Calu3 (cell line): ENCODE data around the gene SERPINE3. TPM values are rescaled to one million over a fixed set of nuclear protein-coding genes. Genes with fewer than 3 reads are reported as not detected.

Experiments
- Bru-seq: library from RNA; stranded (reverse); fragments of 400-500 nt; gene quantifications from one replicate; lab custom pipeline; 2021; lab: Mats Ljungman, UMichigan
- BruChase-seq, 2 experiments: library from RNA; stranded (reverse); fragments of 400-500 nt; gene quantifications; one replicate each; lab custom pipeline; 2021; lab: Mats Ljungman, UMichigan
- BruUV-seq: library from RNA; stranded (reverse); fragments of 400-500 nt; replicated peaks from 2 replicates; lab custom pipeline; 2021; lab: Mats Ljungman, UMichigan
- CTCF ChIA-PET: fragments of 300-600 bp; sonication (Branson Sonifier 250); formaldehyde crosslinking; loops from one replicate; lab custom pipeline; 2022; ENCODE audit warnings: antibody characterized with exemption; lab: Charles Lee
- DNase-seq: peaks from one replicate; pipeline ENCODE4 v3.0.0; 2022
- H3K27ac Mint-ChIP-seq: one replicate; pipeline ENCODE4 v1.8.0; 2022; ENCODE audit warnings: mixed read lengths; ENCODE audit not compliant: unreplicated experiment
- H3K27me3 Mint-ChIP-seq: one replicate; pipeline ENCODE4 v1.8.0; 2022; ENCODE audit warnings: mixed read lengths; ENCODE audit not compliant: unreplicated experiment
- H3K36me3 Mint-ChIP-seq: one replicate; pipeline ENCODE4 v1.8.0; 2022; ENCODE audit warnings: mild to moderate bottlenecking, moderate library complexity, mixed read lengths; ENCODE audit not compliant: insufficient read depth, unreplicated experiment
- H3K4me1 Mint-ChIP-seq: one replicate; pipeline ENCODE4 v1.8.0; 2022; ENCODE audit warnings: mild to moderate bottlenecking, low read depth, mixed read lengths; ENCODE audit not compliant: unreplicated experiment
- H3K4me3 Mint-ChIP-seq: one replicate; pipeline ENCODE4 v1.8.0; 2022; ENCODE audit warnings: mild to moderate bottlenecking, low read depth, moderate library complexity, mixed read lengths; ENCODE audit not compliant: unreplicated experiment
- H3K9me3 Mint-ChIP-seq: one replicate; pipeline ENCODE4 v1.8.0; 2022; ENCODE audit warnings: low read depth, mixed read lengths; ENCODE audit not compliant: unreplicated experiment
- intact Hi-C: fragments of 100-400 bp; cut with micrococcal nuclease; formaldehyde crosslinking; loops from one replicate; pipeline ENCODE4 v1.10.0; 2022; ENCODE audit not compliant: unreplicated experiment
- long read RNA-seq: library from polyadenylated mRNA; stranded (forward); transcript quantifications from one replicate; pipeline ENCODE4 v2.0.0, GENCODE V29; 2022
- total RNA-seq: library from RNA; stranded (reverse); gene quantifications from 2 replicates; pipeline ENCODE4 v1.2.3, GENCODE V29; 2022
- TF ChIP-seq, protein P1 (sequence below): fragments of 200-600 bp; IDR thresholded peaks from one replicate; pipeline ENCODE4 v1.8.0; 2022; ENCODE audit warnings: antibody characterized with exemption; ENCODE audit not compliant: unreplicated experiment

Gene SERPINE3
- total RNA-seq (not detected in 2 replicates), Bru-seq, nascent RNA (not detected), BruChase-seq, experiment 1, labeled RNA remaining after a 6-hour chase (not detected), BruChase-seq, experiment 2, labeled RNA remaining after a 2-hour chase (not detected)
- long read RNA-seq, partial matches to known transcripts = 0 of 5 reads
- long read RNA-seq, other reads (novel, unspliced or antisense) = 5 of 5 reads

DNA sequence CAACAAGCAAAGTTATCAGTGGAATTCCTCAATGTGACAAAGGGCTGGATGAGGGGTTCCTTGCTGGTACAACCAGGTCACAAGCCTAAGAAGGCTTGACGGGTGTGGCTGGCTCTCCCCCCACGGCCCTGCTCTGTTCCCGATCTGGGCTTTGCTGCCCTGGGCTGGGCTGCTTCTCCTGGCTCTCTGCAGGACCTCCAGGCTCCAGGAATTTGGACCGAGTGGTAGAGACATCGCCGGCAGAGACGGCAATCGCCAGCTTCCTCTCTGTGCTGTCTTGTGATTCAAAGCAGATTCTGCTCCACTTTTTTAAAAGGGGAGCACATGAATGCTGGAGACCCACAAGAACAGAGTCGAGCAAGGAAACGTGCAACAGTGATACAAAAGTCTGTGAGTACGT is at the start of gene SERPINE3:
TSS of gene SERPINE3 (plus strand) at position 338 of the 400 bp plus-strand sequence. CDS start 1,401 bp downstream, outside the sequence.
- no peaks in the 10 kb centered on the region for H3K4me1 Mint-ChIP-seq
- no TSS peak for BruUV-seq
- no peaks in the 10 kb centered on the region for H3K27me3 Mint-ChIP-seq
- H3K36me3 Mint-ChIP-seq = no peaks in the 10 kb centered on the region
- intact Hi-C loops = no loop called here
- no peak within 1 kb of the TSS for H3K4me3 Mint-ChIP-seq
- DNase-seq = no peak
- TF ChIP-seq, protein P1, sequence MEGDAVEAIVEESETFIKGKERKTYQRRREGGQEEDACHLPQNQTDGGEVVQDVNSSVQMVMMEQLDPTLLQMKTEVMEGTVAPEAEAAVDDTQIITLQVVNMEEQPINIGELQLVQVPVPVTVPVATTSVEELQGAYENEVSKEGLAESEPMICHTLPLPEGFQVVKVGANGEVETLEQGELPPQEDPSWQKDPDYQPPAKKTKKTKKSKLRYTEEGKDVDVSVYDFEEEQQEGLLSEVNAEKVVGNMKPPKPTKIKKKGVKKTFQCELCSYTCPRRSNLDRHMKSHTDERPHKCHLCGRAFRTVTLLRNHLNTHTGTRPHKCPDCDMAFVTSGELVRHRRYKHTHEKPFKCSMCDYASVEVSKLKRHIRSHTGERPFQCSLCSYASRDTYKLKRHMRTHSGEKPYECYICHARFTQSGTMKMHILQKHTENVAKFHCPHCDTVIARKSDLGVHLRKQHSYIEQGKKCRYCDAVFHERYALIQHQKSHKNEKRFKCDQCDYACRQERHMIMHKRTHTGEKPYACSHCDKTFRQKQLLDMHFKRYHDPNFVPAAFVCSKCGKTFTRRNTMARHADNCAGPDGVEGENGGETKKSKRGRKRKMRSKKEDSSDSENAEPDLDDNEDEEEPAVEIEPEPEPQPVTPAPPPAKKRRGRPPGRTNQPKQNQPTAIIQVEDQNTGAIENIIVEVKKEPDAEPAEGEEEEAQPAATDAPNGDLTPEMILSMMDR = no peak
- no peak within 1 kb of the TSS for H3K27ac Mint-ChIP-seq
- CTCF ChIA-PET = interaction anchor here (0.8 kb wide), 1 partner anchor 18 kb away, joined by 3 read pairs; no protein-coding TSS in a partner anchor
- H3K9me3 Mint-ChIP-seq = no peaks in the 10 kb centered on the region

DNA sequence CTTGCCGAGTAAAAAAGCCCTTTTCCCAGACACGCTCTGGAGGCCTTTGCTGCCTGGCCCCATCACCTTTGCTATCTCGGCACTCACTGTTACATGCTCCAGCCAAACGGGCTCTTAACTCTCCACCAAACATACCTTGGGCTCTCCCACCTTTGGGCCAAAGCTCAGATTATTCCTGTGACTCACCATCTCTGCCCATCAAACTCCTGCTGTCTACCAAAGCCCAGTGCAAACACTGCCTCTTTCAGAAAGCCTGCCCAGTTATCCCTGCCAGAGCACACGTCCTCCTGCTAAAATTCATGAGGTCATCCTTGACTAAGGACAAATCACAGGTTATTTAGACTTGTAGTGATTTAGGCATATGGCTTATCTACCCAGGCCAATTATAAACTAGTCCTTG is 48.1 kb upstream of the SERPINE3 start:
- no peak overlapping the region for H3K4me3 Mint-ChIP-seq
- DNase-seq = no peak
- peaks cover 18% of the 10 kb centered on the region for H3K27me3 Mint-ChIP-seq
- H3K9me3 Mint-ChIP-seq = no peaks in the 10 kb centered on the region
- no TSS peak for BruUV-seq
- intact Hi-C loops = no loop called here
- no peaks in the 10 kb centered on the region for H3K36me3 Mint-ChIP-seq
- no peak overlapping the region for H3K27ac Mint-ChIP-seq
- TF ChIP-seq, protein P1 = no peak
- CTCF ChIA-PET = no interaction called here
- H3K4me1 Mint-ChIP-seq = no peaks in the 10 kb centered on the region

DNA sequence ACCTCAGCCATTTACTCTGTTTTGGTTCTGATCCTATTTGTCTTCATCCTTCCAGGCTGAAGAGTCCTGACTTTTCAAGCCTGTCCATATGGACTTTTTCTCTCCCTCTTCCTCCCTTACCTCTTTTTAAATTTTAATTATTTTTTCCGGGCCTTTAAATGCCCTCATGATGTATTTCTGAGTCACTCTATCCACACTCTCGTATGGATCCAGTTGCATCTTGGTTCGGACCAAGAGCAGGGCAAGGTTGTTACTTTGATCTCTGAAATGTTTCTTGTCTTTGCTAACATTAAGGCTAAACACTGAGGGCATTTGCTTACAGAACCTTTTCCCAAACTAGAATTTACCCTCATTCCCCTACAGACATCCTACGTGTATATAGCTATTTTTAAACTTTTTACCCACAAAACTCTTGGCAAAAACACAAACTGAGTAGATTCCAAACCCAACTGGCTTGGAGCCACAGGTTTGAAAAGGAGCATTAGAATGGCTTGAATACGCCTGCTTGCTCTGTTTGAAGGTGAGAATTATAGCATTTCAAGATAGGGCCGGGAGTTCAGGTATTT is 47.4 kb upstream of the SERPINE3 start:
- intact Hi-C loops = no loop called here
- TF ChIP-seq, protein P1 = no peak
- CTCF ChIA-PET = no interaction called here
- Mint-ChIP-seq H3K27me3 (peaks cover 25% of the 10 kb centered on the region), H3K4me1 (no peaks in the 10 kb centered on the region), H3K9me3 (no peaks in the 10 kb centered on the region), H3K27ac (no peak overlapping the region), H3K4me3 (no peak overlapping the region), H3K36me3 (no peaks in the 10 kb centered on the region)
- BruUV-seq = no TSS peak
- DNase-seq = no peak

DNA sequence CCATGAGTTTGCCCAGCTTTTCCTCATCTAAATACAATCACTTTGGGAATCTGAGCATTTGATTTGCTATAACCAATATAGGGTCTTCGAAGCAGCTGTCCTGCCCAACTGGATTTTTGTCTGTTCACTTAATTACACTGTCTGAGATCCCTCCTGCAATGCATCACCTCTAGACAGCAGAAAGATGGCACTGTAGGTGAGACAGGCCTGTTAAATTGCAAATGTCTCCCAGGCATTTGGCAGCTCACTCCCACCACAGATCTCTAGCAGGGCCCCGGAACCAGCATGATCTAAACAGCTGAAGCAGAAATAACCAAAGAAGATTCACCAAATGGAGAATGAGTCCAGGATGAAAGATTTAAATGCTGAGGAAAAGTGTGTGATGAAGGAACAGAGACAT is 41.9 kb upstream of the SERPINE3 start:
- CTCF ChIA-PET = no interaction called here
- TF ChIP-seq, protein P1 = no peak
- H3K4me1 Mint-ChIP-seq = no peaks in the 10 kb centered on the region
- intact Hi-C loops = no loop called here
- H3K4me3 Mint-ChIP-seq = no peak overlapping the region
- H3K9me3 Mint-ChIP-seq = no peaks in the 10 kb centered on the region
- BruUV-seq = no TSS peak
- DNase-seq = no peak
- H3K27ac Mint-ChIP-seq = no peak overlapping the region
- H3K27me3 Mint-ChIP-seq = peaks cover 28% of the 10 kb centered on the region
- H3K36me3 Mint-ChIP-seq = no peaks in the 10 kb centered on the region
